Measurements from ENCODE around the gene ZNF14.
"Not testable (repeated sequence)": the region's sequence is repeated elsewhere in the genome, so short reads cannot be mapped to it uniquely, and the experiment has no call there.

The ZNF14 gene

DNA sequence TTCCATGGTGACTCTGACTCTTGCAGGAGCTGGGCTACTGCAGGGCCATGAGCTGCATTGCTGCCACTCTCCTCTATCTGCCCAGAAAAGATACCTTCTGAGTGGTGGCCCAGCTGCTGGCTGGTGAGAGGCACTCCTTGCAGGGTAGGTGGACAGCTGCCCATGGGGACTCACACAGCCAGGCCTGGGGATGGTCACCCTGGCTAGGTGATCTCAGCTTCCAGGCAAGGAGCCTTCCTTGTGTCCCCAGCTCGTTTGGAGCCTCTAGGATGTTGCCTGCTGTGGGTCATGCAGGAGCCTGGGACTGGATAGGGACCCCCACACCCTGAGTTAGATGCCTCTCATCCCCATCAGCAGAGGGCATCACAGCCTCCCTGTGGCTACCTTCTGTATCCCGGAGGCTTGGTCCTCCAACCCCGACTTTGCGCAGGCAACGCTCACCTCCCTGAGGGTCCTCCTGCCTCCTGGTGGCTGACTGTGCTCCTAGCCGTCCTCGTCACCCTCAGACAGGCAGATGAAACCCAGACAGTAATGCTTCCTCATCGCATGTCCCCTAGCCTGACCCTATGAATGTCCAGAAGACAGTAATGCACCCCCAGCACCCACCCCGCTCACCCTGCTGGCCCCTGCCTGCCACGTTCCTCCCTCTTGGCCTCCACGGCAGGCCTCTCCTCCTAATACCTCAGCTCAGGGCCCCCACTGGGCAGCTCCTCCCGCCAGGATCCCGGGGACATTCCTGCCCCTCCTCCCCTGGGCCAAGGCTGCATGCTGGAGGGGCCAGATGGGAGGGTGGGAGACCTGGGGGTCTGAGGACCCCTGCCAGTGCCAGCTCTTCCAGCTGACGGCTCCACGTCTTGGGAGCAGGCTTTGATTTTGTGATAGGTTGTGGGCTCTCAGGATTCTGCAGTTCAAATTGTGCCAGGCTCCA, 13.6 kb upstream of the ZNF14 start:
- no peak for DNase-seq

- no peak for DNase-seq
Measured at GRCh38 chr19:19745496-19746285, 12.8 kb upstream of the ZNF14 start.

DNA sequence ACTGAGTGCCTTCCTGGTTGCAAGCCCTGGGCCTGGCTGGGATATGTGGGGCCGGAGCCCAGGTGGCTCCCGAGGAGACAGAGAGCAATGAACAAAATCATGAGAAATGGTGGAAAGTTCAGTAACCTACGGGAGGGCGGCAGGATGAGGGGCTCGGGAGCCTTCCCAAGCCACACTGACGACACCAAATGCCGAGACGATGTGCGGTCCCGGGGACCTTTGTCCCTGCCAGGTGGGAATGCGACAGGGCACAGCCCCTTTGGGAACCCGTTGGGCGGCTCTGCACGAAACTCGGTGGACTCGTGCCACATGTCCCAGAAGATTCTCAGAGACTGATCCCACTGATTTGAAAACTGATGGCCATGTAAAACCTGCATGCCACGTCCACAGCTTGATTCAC, 11.7 kb upstream of the ZNF14 start:
- DNase-seq = no peak

DNA sequence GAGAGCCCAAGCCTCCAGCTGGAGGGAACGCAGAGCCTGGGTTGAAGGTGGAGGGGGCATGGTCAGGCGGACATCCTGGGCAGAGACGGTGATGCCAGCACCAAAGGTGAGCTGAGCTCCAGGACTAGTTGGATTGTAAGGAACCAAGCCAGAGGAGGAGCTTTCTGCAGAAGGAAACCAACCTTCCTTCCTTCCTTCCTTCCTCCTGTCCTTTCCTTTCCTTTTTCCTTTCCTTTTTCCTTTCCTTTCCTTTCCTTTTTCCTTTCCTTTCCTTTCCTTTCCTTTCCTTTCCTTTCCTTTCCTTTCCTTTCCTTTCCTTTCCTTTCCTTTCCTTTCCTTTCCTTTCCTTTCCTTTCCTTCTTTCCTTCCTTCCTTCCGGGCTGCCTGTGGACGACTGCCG, 11.0 kb upstream of the ZNF14 start:
- DNase-seq = not testable (repeated sequence)

GRCh38 chr19:19743176-19743575, 10.3 kb upstream of the ZNF14 start:
- no peak for DNase-seq

DNA sequence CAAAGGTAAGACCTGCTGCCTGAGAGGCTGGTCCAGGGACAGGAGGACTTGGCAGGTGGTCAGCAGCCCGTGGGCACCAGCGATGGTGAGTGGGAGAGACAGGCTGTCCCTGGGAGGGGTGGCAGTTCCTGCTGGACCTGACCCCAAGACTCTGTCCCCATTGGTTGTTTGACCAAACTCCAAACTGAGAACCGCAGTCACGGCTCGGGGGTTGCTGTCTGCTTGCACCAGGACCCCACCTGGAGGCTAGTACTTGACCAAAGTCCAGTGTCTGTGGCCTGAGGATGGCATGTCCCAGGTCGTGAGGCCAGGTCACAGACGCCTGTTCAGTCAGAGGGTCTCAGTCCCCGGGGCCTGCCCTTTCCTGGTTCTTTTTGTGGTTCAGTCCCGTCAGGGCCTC, 9.9 kb upstream of the ZNF14 start:
- no peak for DNase-seq

GRCh38 chr19:19741184-19741583, 8.3 kb upstream of the ZNF14 start:
- DNase-seq = no peak

DNA sequence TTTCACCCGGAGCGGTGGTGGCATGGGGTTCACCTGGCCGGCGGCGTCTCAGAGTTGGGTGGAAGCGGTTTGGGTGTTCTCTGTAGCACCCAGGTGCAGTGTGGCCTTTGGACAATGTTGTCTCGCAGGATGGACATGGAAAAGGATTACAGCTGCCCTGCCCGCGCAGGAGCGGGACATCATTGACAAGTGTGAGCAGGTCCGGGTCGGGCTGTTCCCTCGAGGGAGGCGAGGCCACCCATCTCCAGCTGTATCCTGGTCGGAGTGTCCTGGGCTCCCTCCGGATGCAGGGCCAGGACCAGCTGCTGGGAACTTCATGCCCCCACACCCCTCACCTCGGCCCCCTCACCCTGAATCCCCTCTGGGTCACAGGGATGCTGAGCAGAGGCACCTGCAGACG, 7.8 kb upstream of the ZNF14 start:
- no peak for DNase-seq

DNA sequence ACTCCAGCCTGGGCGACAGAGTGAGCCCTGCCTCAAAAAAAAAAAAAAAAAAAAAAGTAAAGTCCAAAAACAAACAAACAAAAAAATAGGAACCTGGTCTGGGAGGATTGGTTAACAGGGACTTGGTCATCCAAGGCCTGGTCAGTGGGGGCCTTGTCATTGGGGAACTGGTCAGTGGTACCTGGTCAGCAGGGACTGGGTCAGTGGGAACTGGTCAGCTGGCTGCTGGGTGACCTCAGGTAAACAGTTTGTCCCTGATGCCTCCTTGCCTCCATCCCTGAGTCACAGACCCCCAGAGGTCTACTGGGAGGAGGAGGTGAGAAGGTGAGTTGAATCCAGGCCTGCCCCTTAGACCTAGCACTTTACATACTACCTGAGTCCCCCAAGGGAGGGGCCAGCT, 5.7 kb upstream of the ZNF14 start:
- no peak for DNase-seq

DNA sequence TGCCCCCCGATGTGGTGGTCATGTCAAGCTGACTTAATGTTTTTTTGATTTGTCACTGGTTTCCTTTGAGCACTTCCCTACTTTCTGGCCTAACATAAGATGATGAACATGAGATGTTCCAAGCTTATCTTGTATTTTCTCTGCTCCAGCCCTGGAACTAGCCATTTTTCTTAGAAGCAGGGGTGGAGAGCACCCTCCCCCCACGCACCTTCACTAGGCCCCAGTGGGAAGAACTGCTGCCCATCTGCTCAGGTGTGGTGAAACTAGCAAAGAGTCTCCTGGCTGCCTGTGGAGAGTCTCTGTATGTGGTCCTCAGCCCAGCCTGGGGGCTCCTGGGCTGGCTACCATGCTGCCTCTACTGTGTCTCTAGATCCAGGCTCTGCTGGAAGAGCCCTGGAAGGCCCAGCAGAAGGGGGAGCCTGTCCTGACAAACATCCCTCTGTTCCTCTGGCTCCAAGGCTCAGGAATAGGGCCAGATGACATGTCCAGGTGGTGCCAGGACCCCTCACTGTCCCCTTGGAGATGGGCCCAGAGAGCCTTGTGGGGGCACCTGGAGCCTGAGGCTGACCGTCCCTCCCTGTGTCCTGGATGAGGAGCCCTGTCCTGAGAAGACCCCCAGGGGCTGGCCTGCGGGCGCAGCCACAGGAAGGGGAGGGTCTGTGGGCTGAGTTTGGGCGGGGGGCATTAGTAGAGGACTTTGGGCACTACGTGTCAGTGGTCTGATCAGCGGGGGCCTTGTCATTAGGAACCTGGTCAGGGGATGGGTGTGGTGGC, 4.8 kb upstream of the ZNF14 start:
- DNase-seq = no peak

GRCh38 chr19:19721896-19722295, 11.0 kb downstream of the ZNF14 start:
- no peak for DNase-seq

DNA sequence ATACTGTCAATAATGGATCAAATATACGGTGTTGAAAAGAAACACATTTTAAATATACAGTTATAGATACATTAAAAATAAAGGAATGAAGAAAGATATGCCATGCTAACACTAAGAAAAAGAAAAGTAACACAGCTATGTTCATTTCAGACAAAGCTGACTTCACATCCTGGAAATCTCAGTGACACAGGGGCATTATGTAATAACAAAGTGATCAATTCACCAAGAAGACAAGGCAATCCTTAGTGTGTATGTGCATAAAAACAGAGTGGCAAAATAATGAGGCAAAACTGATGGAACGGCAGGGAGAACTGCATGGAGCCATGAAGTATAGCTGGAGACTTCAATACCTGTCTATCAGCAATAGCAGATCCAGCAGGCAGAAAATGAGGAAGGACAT, 13.1 kb downstream of the ZNF14 start:
- DNase-seq = no peak

- no peak for DNase-seq
Measured at GRCh38 chr19:19711934-19712828, 20.7 kb downstream of the ZNF14 start.

GRCh38 chr19:19711306-19711933, 21.5 kb downstream of the ZNF14 start:
- DNase-seq = no peak

DNA sequence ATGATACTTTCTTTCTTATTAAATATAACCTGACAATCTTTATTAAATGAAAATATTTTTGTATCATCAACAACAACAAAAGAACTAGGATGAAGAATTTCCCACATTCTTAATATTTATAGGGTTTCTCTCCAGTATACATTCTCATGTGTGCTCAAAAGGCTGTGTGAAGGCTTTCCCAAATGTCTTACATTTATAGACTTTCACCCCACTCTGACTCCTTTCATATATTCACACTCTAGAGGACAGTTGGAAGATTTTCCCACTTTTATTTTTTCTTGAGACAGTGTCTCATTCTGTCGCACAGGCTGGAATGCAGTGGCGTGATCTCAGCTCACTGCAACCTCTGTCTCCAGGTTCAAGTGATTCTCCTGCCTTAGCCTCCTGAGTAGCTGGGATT, 22.4 kb downstream of the ZNF14 start:
- no peak for DNase-seq

- no peak for DNase-seq
Measured at GRCh38 chr19:19704836-19705235, 28.1 kb downstream of the ZNF14 start.

- DNase-seq = not testable (repeated sequence)
Measured at GRCh38 chr19:19700493-19700892, 32.4 kb downstream of the ZNF14 start.

GRCh38 chr19:19697589-19697988, 35.3 kb downstream of the ZNF14 start:
- DNase-seq = no peak

- DNase-seq = no peak
Measured at GRCh38 chr19:19696386-19696785, 36.5 kb downstream of the ZNF14 start.

DNA sequence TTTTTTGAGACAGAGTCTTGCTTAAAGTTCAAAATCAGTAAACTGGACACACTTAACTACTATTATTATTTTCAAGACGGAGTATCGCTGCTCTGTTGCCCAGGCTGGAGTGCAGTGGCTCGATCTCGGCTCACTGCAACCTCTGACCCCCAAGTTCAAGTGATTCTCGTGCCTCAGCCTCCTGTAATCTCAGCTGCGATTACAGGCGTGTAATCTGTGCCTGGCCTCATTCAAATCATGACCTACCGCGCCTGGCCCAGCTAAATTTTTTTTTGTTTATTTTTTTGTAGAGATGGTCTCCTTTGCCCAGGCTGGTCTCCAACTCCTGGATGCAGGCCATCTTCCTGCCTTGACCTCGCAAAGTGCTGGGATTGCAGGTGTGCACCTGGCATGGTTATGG, 41.2 kb downstream of the ZNF14 start:
- no peak for DNase-seq

- not testable (repeated sequence) for DNase-seq
Measured at GRCh38 chr19:19689023-19689422, 43.9 kb downstream of the ZNF14 start.

DNA sequence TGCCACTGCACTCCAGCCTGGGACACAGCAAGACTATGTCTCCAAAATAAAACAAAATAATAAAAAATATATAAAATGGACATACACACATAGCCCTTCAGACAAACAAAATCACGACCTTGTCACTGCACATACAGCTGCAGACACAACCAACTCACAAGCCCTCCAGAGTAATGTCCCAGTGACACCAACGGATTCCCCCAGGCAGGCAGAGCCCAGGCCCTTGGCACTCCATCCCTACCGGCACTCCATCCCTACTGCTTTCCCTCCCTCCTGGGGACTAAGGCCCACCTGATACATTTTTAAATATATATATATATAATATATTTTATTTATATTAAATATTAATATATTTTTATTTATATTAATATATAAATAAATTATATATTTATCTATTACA, 45.8 kb downstream of the ZNF14 start:
- no peak for DNase-seq

Measured in kidney glomerular epithelial cell (primary cell).